GM21737 (cell line): ENCODE measurements around the gene BIN1.

Experiments used
- ATAC-seq: cut with Tn5 transposase; IDR thresholded peaks from one replicate; pipeline ENCODE4 v1.9.1; 2021; ENCODE audit warnings: mild to moderate bottlenecking, moderate library complexity; ENCODE audit not compliant: unreplicated experiment

The BIN1 gene

GRCh38 chr2:127051116-127052056 is 55.6 kb downstream of the BIN1 start:
- ATAC-seq: no peak

- no peak for ATAC-seq
These were observed 56.2 kb downstream of the BIN1 start for GRCh38 chr2:127050803-127051115.

- ATAC-seq: peak; percentile 51
These were observed 56.8 kb downstream of the BIN1 start for GRCh38 chr2:127049927-127050802.

GRCh38 chr2:127048969-127049897 is 57.7 kb downstream of the BIN1 start:
- ATAC-seq: no peak

- ATAC-seq: no peak
These were observed 58.4 kb downstream of the BIN1 start for GRCh38 chr2:127048618-127048935.

- no peak for ATAC-seq
These were observed 59.0 kb downstream of the BIN1 start for GRCh38 chr2:127047716-127048617.

- no peak for ATAC-seq
These were observed 59.9 kb downstream of the BIN1 start for GRCh38 chr2:127047054-127047453.

- no peak for ATAC-seq
These were observed 60.4 kb downstream of the BIN1 start for GRCh38 chr2:127046579-127046978.

GRCh38 chr2:127045792-127046501 is 61.0 kb downstream of the BIN1 start:
- ATAC-seq: no peak

- no peak for ATAC-seq
These were observed 61.8 kb downstream of the BIN1 start for GRCh38 chr2:127044977-127045661.

- ATAC-seq: no peak
These were observed 62.7 kb downstream of the BIN1 start for GRCh38 chr2:127044165-127044718.

GRCh38 chr2:127043367-127044164 is 63.4 kb downstream of the BIN1 start:
- no peak for ATAC-seq

GRCh38 chr2:127041259-127041970 is 65.5 kb downstream of the BIN1 start:
- ATAC-seq: no peak

- ATAC-seq: no peak
These were observed 66.8 kb downstream of the BIN1 start for GRCh38 chr2:127040169-127040568.

- no peak for ATAC-seq
These were observed 67.4 kb downstream of the BIN1 start for GRCh38 chr2:127039387-127040031.

- no peak for ATAC-seq
These were observed 69.5 kb downstream of the BIN1 start for GRCh38 chr2:127037476-127037875.
